Upper lobe of left lung (tissue), 4 donors: ENCODE measurements around the gene HLA-B.

Source experiments
- EP300 ChIP-seq, 4 donors: sonication (generic); formaldehyde crosslinking; IDR thresholded peaks; one replicate each; pipeline ENCODE4 v1.5.1; 2017; ENCODE audit warnings: antibody characterized with exemption in 4 of 4, control low read depth in 2 of 4
- POLR2A ChIP-seq, 4 donors: fragments of 450-650 bp; IDR thresholded peaks; one replicate each; pipeline ENCODE4 v1.5.1; 2016 to 2017; ENCODE audit warnings: antibody characterized with exemption in 4 of 4, mild to moderate bottlenecking in 2 of 4

- TF ChIP-seq POLR2A (IDR thresholded peaks at IDR 0.05): no peak
- no peak for TF ChIP-seq EP300 (IDR thresholded peaks at IDR 0.05)
These were observed 38.9 kb upstream of the HLA-B start for GRCh38 chr6:31395832-31396231.
